PFSK-1 (cell line): ENCODE results near the gene CARD19.

ENCODE experiments used
- FOXP2 ChIP-seq: optimal IDR thresholded peaks from 2 replicates; pipeline ENCODE3; 2011; ENCODE audit warnings: borderline replicate concordance, control low read depth, inconsistent platforms; ENCODE audit not compliant: insufficient read depth; ENCODE audit errors: extremely low read length, extremely low read depth
- POLR2AphosphoS5 ChIP-seq: IDR thresholded peaks from 2 replicates; pipeline ENCODE4 v1.6.1; 2012; ENCODE audit warnings: low read depth, mild to moderate bottlenecking, control low read depth, low read length, moderate library complexity
- SIN3A ChIP-seq: IDR thresholded peaks from 2 replicates; pipeline ENCODE4 v1.6.1; 2012; ENCODE audit warnings: mild to moderate bottlenecking, low read length, moderate library complexity, borderline replicate concordance; ENCODE audit not compliant: insufficient read depth
- TAF1 ChIP-seq: IDR thresholded peaks from 2 replicates; pipeline ENCODE4 v1.6.1; 2012; ENCODE audit warnings: low read length, control low read depth, borderline replicate concordance; ENCODE audit not compliant: insufficient read depth
- TF ChIP-seq, protein P1 (sequence below), 2 experiments: IDR thresholded peaks; 2 replicates each; pipeline versions ENCODE4 v1.6.1 to v1.8.0; 2011 to 2012; ENCODE audit warnings: low read depth in 2 of 2, low read length in 2 of 2, control low read depth in 1 of 2, inconsistent platforms in 1 of 2, mild to moderate bottlenecking in 1 of 2, moderate library complexity in 1 of 2; ENCODE audit not compliant: insufficient read depth in 1 of 2

CARD19 gene

GRCh38 chr9:93095205-93096130 is 549 bp upstream of the CARD19 start:
- TF ChIP-seq FOXP2 (no peak), TAF1 (peak; percentile 67; the same call in 1 of the 2 replicates), SIN3A (no peak), POLR2AphosphoS5 (peak; percentile 40; the same call in 1 of the 2 replicates)
- TF ChIP-seq, protein P1, sequence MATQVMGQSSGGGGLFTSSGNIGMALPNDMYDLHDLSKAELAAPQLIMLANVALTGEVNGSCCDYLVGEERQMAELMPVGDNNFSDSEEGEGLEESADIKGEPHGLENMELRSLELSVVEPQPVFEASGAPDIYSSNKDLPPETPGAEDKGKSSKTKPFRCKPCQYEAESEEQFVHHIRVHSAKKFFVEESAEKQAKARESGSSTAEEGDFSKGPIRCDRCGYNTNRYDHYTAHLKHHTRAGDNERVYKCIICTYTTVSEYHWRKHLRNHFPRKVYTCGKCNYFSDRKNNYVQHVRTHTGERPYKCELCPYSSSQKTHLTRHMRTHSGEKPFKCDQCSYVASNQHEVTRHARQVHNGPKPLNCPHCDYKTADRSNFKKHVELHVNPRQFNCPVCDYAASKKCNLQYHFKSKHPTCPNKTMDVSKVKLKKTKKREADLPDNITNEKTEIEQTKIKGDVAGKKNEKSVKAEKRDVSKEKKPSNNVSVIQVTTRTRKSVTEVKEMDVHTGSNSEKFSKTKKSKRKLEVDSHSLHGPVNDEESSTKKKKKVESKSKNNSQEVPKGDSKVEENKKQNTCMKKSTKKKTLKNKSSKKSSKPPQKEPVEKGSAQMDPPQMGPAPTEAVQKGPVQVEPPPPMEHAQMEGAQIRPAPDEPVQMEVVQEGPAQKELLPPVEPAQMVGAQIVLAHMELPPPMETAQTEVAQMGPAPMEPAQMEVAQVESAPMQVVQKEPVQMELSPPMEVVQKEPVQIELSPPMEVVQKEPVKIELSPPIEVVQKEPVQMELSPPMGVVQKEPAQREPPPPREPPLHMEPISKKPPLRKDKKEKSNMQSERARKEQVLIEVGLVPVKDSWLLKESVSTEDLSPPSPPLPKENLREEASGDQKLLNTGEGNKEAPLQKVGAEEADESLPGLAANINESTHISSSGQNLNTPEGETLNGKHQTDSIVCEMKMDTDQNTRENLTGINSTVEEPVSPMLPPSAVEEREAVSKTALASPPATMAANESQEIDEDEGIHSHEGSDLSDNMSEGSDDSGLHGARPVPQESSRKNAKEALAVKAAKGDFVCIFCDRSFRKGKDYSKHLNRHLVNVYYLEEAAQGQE (IDR thresholded peaks at IDR 0.05; ENCODE audit: insufficient read depth in 1 of 2, low read depth in 2 of 2, low read length in 2 of 2): no peak

DNA sequence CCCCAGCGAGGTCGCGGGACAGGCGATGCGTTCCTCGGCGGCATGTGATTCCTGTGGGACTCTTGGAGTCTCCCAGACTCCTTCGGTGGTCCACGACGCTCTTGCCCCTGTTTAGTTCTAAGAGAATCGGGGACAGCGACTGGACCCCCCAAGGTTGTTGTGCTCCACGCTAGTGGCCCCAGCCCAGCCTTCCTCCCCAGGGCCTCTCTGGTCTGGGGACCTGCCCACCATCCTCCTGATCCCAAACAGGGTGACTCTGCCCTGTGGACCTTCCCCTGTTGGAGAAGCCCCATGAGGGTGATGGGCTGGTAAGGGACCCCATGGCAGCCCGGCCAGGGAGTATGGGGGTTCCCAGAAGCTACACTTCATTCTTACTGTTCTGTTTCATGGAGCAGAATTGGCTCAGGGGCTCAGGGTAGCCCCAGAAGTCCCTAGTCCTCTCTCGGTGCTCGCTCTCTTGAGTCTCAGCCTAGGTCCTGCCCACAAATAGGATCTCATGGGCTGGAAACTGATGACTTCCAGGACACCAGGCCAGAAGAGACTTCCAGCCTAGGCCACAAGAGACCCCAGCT is 880 bp downstream of the CARD19 start:
- no peak for TF ChIP-seq TAF1
- no peak for TF ChIP-seq POLR2AphosphoS5
- no peak for TF ChIP-seq SIN3A
- TF ChIP-seq, protein P1 (IDR thresholded peaks at IDR 0.05; ENCODE audit: insufficient read depth in 1 of 2, low read depth in 2 of 2, low read length in 2 of 2): no peak
- TF ChIP-seq FOXP2: no peak

DNA sequence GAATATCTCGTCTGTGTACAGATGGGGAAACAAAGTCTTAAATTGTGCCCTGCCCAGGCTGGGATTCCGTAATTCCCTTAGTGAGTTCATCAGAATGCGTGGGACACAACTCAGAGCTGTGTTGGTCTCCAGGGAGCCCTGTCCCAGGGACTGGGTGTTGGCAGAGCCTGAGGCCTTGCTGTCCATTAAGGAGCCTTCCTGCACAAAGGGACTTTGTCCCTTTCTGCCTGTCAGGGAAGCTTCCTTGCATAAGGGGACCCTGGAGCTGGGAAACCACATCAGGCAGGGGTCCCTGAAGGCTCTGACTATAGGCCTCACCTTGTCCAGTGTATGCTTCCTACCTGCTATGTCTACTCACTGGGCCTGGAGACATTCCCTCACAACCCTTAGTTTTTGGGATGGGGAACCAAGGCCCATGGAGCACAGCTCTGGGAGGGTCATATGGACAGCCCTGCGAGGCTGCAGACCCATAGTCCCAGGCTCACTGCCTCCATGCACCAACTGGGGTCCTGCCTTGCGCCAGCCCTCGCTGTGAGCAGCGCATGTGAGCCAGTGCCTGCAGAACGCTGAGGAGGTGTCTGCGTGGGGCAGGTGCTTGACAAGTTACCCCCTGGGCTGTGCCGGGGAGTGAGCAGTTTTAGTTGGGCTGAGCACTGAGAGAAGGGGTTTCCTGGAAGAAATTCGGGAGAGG is 1.6 kb downstream of the CARD19 start:
- TF ChIP-seq TAF1 (no peak), SIN3A (no peak), POLR2AphosphoS5 (no peak), FOXP2 (no peak)
- TF ChIP-seq, protein P1 (IDR thresholded peaks at IDR 0.05; ENCODE audit: insufficient read depth in 1 of 2, low read depth in 2 of 2, low read length in 2 of 2): no peak

DNA sequence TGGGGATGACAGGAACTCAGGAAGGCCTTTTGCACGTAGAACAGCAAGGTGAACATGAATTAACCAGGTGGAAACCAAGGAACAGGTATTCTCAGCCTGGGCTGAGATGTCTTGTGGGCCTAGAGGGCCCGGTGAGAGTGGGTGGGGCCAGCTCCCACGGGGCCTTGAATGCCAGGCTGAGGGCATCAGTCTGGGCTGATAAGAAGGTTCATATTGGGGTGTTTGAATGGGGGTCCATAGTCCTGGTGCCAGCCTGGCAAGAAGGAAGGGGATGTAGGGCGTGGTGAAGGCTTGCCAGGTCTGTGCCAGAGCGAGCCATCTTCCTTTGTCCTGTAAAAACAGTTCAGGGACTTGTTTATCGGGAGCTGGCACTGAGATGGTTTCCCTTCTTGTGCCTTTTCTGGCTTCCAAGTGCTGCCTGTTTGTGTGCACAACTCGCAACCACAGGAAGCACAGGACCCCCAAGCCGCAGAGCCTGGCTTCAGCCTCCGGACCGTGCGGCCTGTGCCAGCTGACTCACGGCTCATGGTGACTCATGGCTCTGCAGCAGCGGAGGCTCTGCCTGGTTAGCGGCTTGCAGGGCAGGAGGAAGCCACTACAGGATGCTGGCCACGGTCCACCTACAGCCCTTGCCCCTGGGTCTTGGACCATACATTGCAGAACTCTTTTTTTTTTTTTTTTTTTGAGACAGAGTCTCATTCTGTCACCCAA is 2.4 kb downstream of the CARD19 start:
- TF ChIP-seq, protein P1 (IDR thresholded peaks at IDR 0.05; ENCODE audit: insufficient read depth in 1 of 2, low read depth in 2 of 2, low read length in 2 of 2): peak in 1 of 2 experiments; percentile 43; a peak in 1 of 4 replicates
- TF ChIP-seq POLR2AphosphoS5 (no peak), TAF1 (no peak), SIN3A (peak; percentile 34; the same call in 1 of the 2 replicates)
